Spinal cord (tissue), 10 donors: Measurements from ENCODE around the gene PLXNA4. TPM values are rescaled to one million over a fixed set of nuclear protein-coding genes. Genes with fewer than 3 reads are reported as not detected.
A peak's percentile ranks its signal among the peaks of the same experiment; 100 is the strongest.

ENCODE experiments used
- DNase-seq, 6 donors: peaks; one replicate each; pipeline versions ENCODE4 v3.0.0 to v3.0.0-alpha.2; 2013 to 2015; ENCODE audit warnings: low spot score in 6 of 6, low read depth in 4 of 6
- H3K27ac ChIP-seq: one replicate; pipeline ENCODE4 v1.5.1; 2013; ENCODE audit warnings: low read depth, low read length, control low read depth
- H3K27me3 ChIP-seq: one replicate; pipeline ENCODE4 v1.6.1; 2013; ENCODE audit warnings: low read length; ENCODE audit not compliant: control insufficient read depth, insufficient read depth
- H3K36me3 ChIP-seq: one replicate; pipeline ENCODE4 v1.6.1; 2013; ENCODE audit warnings: low read length; ENCODE audit not compliant: control insufficient read depth, insufficient read depth
- H3K4me1 ChIP-seq: one replicate; pipeline ENCODE4 v1.6.1; 2013; ENCODE audit warnings: low read length; ENCODE audit not compliant: control insufficient read depth, insufficient read depth
- H3K4me3 ChIP-seq: one replicate; pipeline ENCODE4 v1.5.1; 2013; ENCODE audit warnings: low read depth, low read length, control low read depth
- H3K9me3 ChIP-seq: one replicate; pipeline ENCODE4 v1.6.1; 2013; ENCODE audit warnings: low read length; ENCODE audit not compliant: control insufficient read depth, insufficient read depth
- WGBS: methylation state at CpG from one replicate; pipeline ENCODE4 v1.1.5; 2013; ENCODE audit warnings: missing lambda C conversion rate; ENCODE audit not compliant: insufficient coverage; 5-methylcytosine and 5-hydroxymethylcytosine counted together
- polyA plus RNA-seq, 2 donors: library from polyadenylated mRNA; unstranded; fragments of 120-200 nt; gene quantifications; one replicate each; pipeline ENCODE4 v1.2.1, GENCODE V29; 2013; ENCODE audit not compliant: insufficient read length in 2 of 2
- total RNA-seq, 2 donors: library from RNA; depleted of rRNA in 1 of 2; stranded (reverse); fragments of 120-200 nt in 1 of 2; fragments of >200 nt in 1 of 2; gene quantifications; one replicate each; pipeline versions ENCODE4 v1.2.3 to v1.2.4, GENCODE V29; 2013 to 2014
- donor health status: healthy.

PLXNA4 gene
- total and polyA plus RNA-seq, 4 donors: 13.8 to 29.7 (median 23.2) TPM

DNA sequence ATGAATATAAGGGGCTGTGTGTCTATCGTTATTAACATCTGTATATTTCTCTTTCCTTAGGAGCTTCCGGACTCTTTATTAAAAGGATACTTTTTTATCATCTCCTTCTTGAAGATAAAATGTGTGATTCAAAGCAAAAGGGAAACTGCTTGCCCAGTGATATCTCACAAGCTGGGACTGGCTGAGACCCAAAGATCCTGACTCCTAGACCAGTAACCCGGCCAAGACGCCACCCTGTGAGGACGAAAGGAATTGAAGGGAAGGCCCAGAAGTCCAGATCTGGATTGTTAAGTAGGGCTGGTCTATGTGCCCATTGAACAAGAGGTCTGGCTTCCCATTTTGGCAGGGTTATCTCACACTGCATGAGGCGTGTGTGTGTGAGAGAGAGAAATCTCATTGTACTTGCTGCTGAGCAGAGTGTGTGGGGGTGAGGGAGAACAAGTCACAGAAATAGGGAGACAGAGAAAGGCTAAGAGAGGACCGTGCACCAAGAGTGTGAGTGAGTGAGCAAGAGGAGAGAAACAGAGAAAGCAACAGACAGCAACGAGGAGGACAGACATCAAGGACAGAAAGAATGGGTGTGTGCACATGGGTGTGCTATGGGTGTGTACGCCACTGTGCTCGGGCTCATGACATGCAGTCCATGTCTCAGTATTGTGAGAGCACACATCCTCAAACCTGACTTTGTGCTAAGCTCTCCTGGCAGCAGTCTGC lies 75.4 kb downstream of the PLXNA4 start:
- WGBS: 60% methylated on average over 8 of the region's 10 CpGs
- Histone ChIP-seq H3K4me1 (peaks cover 13% of the 10 kb centered on the region), H3K9me3 (no peaks in the 10 kb centered on the region), H3K4me3 (no peak overlapping the region), H3K36me3 (peaks cover 16% of the 10 kb centered on the region), H3K27ac (no peak overlapping the region), H3K27me3 (no peaks in the 10 kb centered on the region)
- peak in 4 of 6 donors; percentile 13 to 62 (median 35) for DNase-seq

DNA sequence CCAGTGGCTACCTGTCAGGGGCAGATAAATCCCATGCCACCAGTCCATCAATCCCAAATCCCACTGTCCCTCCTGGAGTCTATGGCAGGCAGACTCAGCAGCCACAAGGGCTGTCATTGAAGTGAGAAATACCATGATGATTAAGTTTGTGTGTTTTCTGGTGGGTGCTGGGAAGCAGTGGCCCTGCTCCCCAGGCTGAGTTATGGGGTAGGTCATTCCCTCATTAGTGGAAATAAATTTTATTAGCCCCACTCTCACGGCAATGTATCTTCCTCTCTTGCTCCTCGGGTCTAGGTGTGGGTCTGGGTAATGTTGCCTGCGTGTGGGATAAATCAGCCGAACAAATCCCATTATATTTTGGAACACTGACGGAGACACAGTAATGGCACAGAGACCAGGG lies 76.8 kb downstream of the PLXNA4 start:
- Histone ChIP-seq H3K4me1 (peaks cover 18% of the 10 kb centered on the region), H3K27ac (no peak overlapping the region), H3K27me3 (no peaks in the 10 kb centered on the region), H3K36me3 (peaks cover 13% of the 10 kb centered on the region), H3K9me3 (no peaks in the 10 kb centered on the region), H3K4me3 (no peak overlapping the region)
- DNase-seq: no peak
- no CpG with 5 or more reads among the region's 5 CpGs for WGBS

DNA sequence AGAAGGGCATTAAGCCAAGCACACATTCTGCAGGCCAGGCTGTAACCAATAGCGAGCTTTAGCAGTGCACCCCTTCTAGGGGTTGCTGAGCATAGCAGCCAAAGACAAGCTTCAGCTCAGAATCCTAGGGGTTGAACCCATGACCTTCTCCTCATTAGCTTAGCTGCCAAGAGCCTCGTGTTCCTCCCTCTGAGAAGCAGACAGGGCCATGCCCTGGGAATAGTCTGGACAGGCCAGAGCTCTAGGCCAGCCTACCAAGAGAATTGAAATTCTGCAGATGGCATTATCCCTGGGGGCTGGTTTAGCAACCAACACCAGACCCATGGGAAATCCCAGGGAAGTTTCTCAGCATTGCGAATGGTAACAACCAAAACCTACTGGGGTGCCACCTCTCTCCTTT lies 77.2 kb downstream of the PLXNA4 start:
- Histone ChIP-seq H3K27ac (no peak overlapping the region), H3K4me3 (no peak overlapping the region), H3K9me3 (no peaks in the 10 kb centered on the region), H3K36me3 (peaks cover 12% of the 10 kb centered on the region), H3K4me1 (peaks cover 18% of the 10 kb centered on the region), H3K27me3 (no peaks in the 10 kb centered on the region)
- peak in 1 of 6 donors; percentile 35 for DNase-seq
- 55% methylated on average over 3 of the region's 3 CpGs for WGBS

DNA sequence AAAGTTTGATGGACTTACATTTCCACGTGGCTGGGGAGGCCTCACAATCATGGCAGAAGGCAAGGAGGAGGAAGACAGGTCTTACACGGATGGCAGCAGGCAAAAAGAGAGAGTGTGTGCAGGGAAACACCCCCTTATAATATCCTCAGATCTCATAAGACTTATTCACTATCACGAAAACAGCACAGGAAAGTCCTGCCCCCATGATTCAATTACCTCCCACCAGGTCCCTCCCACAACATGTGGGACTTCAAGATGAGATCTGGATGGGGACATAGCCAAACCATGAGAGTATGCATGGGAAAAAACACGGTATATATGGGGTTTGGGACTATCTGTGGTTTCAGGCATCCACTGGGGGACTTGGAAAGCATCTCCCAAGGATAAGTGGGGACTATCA lies 78.0 kb downstream of the PLXNA4 start:
- no peaks in the 10 kb centered on the region for H3K9me3 ChIP-seq

DNA sequence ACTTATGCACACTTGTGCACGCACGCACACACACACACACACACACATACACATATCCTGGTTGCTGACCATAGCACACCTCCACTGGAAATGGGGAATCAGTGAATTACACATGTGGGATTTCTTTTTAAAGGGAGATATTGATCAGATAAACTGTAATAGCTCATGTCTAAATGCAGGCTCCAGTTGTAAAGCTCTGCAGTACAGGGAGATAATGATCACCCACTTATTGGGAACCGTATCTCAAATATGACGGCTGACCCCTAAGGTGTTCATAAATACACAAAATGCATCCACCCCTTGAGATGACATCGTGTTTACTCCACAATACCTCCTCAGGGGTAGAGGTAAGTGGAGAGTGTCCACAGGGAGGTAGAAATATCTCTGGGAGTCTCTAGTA lies 79.2 kb downstream of the PLXNA4 start:
- no peaks in the 10 kb centered on the region for H3K27me3 ChIP-seq
- WGBS: no CpG with 5 or more reads among the region's 5 CpGs
- H3K4me1 ChIP-seq: peaks cover 19% of the 10 kb centered on the region
- no peak for DNase-seq
- no peak overlapping the region for H3K4me3 ChIP-seq
- no peaks in the 10 kb centered on the region for H3K9me3 ChIP-seq
- peaks cover 7% of the 10 kb centered on the region for H3K36me3 ChIP-seq
- H3K27ac ChIP-seq: no peak overlapping the region

More for the DNA sequence above, 78.0 kb downstream of the PLXNA4 start:
- H3K27me3 ChIP-seq: no peaks in the 10 kb centered on the region
- peaks cover 8% of the 10 kb centered on the region for H3K36me3 ChIP-seq
- peaks cover 18% of the 10 kb centered on the region for H3K4me1 ChIP-seq
- H3K4me3 ChIP-seq: no peak overlapping the region
- H3K27ac ChIP-seq: no peak overlapping the region
- 63% methylated on average over 2 of the region's 4 CpGs for WGBS
- no peak for DNase-seq

DNA sequence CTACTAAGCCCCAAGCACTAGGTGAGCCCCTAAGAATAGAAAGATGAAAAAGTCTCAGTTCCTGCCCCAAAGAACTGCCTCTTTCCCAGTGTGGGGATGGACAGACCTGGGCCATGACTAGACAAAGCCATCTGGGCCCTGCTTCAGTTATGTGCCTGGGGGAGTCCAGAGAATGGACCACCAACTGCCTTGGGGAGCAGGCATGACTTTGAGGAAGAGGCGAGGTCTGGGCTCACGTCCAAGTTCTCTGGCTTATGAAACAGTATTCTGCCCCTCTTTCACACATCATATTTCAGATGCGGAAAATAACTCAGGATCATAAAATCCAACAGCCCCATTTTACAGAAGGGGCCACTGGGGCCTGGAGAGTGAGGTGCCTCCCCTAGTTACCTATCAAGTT lies 80.3 kb downstream of the PLXNA4 start:
- H3K9me3 ChIP-seq: no peaks in the 10 kb centered on the region
- DNase-seq: no peak
- peaks cover 5% of the 10 kb centered on the region for H3K36me3 ChIP-seq
- H3K27me3 ChIP-seq: no peaks in the 10 kb centered on the region
- peaks cover 16% of the 10 kb centered on the region for H3K4me1 ChIP-seq
- no peak overlapping the region for H3K27ac ChIP-seq
- WGBS: no CpG with 5 or more reads among the region's 3 CpGs
- no peak overlapping the region for H3K4me3 ChIP-seq

DNA sequence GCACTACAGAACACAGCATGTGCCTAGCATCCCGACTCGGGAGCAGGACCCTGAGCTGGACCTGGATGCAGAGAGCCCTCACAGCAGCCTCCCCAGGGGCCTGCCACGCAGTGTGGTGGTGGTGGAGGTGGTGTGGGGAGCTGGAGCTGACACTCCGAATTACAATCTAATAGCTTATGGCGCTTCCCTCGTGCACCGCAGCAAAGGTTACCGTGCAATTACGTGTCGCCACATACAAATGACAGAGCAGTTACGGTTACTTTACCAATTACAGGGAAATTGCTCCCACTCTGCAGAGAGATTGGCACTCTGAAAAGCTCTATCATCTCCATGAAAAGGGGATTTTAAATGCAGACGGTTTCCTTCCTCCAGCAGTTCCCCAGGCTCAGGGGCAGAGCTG lies 81.8 kb downstream of the PLXNA4 start:
- H3K36me3 ChIP-seq: peaks cover 5% of the 10 kb centered on the region
- H3K27me3 ChIP-seq: no peaks in the 10 kb centered on the region
- H3K4me1 ChIP-seq: peaks cover 15% of the 10 kb centered on the region
- no peak overlapping the region for H3K4me3 ChIP-seq
- WGBS: 50% methylated on average over 7 of the region's 12 CpGs
- H3K9me3 ChIP-seq: no peaks in the 10 kb centered on the region
- DNase-seq: peak in 1 of 6 donors; percentile 45
- H3K27ac ChIP-seq: no peak overlapping the region

DNA sequence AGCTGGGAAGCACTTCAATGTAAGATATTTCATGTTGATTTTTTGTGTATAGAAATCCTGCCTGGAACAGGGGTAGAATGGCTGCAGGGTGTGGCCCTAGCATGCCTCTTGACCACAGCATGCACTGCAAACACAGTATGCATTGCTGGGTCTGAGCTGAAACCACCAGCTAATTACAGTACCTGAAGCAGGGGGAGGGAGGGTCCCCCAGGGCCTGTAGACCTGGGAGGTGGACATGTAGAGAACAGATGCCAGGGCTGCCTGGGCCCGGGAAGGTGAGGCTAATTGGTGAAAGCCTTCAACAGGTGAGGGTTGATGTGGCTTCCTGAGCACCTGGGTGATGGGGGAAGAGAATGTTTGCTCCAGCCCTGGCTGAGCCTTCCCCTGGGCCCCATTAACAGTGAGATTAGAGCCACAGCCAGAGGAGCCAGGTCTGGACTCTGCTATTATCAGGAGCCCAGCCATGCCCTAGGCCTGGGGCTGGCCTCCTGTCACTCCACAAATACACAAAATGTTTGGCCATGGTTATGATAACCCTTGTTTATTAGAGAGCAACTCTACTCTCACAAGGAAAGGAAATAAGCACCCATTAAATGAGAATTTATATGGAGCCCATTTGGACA lies 83.3 kb downstream of the PLXNA4 start:
- WGBS: 78% methylated on average over 1 of the region's 1 CpG

DNA sequence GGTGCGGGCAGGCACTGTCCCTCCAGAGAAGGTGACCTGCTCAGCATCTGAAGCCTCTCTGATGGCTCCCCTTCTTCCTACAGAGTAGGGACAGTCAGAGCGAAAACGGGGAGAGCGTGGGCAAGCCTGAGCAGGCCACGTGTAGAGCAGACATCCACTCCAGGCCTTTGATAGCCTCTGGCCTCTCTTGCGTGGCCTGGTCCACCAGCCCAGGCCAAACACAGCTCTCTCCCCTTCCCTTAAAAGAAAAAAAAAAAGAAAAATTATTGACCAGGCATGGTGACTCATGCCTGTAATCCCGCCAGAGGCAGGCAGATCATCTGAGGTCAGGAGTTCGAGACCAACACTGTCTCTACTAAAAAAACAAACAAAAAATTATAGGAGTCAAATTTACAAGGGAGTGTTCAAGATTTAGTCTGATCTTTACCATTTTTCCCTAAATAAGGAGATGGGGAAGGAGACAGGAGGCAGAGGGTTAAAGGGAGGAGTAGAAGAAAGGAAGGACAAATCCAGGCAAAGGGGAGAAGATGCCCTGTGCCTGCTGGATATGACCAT lies 84.8 kb downstream of the PLXNA4 start:
- H3K9me3 ChIP-seq: no peaks in the 10 kb centered on the region
- H3K4me3 ChIP-seq: no peak overlapping the region
- H3K36me3 ChIP-seq: peaks cover 9% of the 10 kb centered on the region
- peaks cover 13% of the 10 kb centered on the region for H3K4me1 ChIP-seq
- no peak for DNase-seq
- WGBS: 91% methylated on average over 5 of the region's 8 CpGs
- H3K27ac ChIP-seq: no peak overlapping the region
- H3K27me3 ChIP-seq: no peaks in the 10 kb centered on the region

More for the DNA sequence above, 83.3 kb downstream of the PLXNA4 start:
- peaks cover 9% of the 10 kb centered on the region for H3K4me1 ChIP-seq
- no peaks in the 10 kb centered on the region for H3K27me3 ChIP-seq
- peaks cover 9% of the 10 kb centered on the region for H3K36me3 ChIP-seq
- no peaks in the 10 kb centered on the region for H3K9me3 ChIP-seq
- H3K4me3 ChIP-seq: no peak overlapping the region
- H3K27ac ChIP-seq: no peak overlapping the region
- no peak for DNase-seq

DNA sequence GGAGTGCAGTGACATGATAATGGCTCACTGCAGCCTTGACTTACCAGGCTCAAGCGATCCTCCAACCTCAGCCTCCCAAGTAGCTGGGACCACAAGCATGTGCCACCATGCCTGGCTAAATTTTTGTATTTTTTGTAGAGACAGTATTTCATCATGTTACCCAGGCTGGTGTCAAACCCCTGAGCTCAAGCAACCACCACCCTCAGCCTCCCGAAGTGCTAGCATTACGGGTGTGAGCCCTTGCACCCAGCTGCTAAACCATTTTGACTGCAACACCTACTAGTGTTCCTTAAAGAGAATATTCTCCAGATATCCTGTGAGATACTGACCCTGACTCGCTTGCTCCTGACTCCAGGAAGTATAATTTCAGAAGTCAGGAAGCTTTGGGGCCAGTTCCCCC lies 85.8 kb downstream of the PLXNA4 start:
- peaks cover 9% of the 10 kb centered on the region for H3K36me3 ChIP-seq
- no peak overlapping the region for H3K27ac ChIP-seq
- WGBS: 96% methylated on average over 3 of the region's 4 CpGs
- H3K4me3 ChIP-seq: no peak overlapping the region
- peaks cover 16% of the 10 kb centered on the region for H3K4me1 ChIP-seq
- no peaks in the 10 kb centered on the region for H3K27me3 ChIP-seq
- H3K9me3 ChIP-seq: no peaks in the 10 kb centered on the region
- DNase-seq: no peak
